Stimulated activated CD8-positive, alpha-beta memory T cell treated with anti-CD3 and anti-CD28 coated beads, Interleukin-2, amount 100 ng/mL, for 1 hour (primary cell): ENCODE results near the gene KCP.

Source experiments
- DNase-seq, 2 donors: peaks; one replicate each; pipeline ENCODE4 v3.0.0-alpha.2; 2020; ENCODE audit warnings: low read depth in 2 of 2

KCP gene

DNA sequence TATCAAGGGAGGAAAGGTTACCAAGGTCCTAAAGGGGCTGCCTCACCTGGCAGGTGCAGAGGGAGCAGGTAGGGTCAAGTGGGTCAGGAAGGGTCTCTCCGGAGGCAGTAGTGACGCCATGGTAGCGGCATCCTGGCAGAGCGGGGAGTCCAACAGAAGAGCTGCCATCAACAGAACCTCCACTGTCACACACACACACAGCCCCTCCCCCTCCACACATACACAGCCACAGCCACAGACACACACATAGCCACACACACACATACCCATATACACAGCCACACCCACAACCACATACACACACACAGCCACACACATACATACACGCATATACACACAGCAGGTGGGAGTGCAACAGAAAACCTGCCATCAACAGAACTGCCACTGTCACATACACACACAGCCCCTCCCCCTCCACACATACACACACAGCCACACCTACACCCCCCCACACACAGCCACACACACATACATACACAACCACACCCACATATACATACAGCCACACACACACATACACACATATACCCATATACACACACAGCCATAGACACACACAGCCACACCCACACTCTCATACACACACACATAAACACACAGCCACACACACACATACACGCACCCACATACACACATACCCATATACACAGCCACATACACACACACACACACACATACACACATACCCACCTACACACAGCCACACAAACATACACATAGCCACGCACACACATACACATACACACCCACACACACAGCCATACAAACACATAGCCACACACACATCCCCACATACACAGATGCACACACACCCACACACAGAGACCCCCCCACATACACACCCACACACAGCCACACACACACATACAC is 23.1 kb downstream of the KCP start:
- DNase-seq = no peak

DNA sequence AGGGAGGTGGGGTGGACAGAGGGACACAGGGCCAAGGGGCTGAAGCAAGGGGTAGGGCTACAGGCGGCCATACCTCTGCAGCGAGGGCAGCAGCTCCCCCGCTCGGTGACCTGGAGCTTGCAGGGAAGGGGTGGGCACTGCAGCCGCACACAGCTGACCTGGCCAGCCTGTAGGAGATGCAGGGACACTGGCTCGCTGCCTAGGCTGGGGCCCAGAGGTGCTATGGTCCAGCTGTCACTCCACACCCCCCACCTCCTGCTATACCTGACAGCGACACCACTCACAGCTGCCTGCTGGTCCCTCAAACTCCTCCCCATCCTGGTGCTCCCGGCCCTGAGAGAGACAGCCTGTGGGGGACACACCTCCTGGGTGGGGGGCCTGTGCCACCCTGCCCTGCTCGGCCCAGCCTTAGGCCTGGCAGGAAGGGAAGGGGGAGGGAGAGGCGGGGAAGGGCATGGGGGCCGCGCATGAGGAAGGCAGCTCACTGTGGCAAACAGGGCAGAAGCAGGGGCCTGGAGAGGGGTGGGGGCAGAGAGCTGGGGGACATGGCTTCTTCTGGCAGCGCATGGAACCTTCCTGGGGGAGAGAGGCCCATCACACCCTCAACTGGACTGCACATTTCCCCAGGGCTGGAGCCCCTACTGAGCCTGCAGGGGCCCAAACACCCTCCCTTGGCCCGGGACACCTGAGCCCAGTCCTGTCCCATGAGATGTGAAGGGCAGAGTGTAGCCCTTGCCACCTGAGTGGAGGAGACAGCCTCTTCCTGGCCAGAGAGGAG is 23.9 kb downstream of the KCP start:
- DNase-seq = no peak

DNA sequence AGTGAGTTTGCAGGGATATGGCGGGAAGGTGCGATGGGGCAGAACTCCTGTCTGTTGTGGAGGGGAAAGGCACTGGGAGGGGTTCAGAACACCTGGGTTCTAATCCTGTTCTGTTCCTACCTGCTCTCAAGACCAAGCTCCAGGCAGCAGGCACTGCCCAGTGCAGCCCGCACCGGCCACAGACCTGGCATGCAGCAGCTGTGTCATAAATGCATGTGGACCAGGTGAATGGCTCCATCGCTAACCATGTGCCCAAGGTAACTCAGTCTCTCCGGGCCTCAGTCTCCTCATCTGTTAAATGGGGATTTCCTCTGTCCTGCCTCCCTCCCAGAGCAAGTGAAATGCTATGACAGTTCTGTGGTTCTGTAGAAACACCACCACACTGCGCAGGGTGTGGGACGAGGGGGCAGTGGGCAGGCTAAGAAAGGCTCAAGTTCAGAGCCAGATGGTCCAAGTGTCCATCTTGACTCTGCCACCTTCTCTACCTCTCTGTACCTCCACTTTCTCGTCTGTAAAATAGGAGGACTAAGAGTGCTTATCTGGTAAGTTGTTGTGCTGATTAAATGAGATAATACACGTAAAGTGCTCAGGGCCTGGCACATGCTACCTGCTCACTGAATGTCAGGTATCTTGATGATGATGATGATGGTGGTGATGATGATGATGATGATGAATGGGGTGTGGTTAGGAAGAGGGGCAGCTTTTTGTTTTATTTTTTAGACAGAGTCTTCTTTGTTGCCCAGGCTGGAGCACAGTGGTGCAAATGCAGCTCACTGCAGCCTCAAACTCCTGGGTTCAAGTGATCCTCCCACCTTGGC is 24.9 kb downstream of the KCP start:
- no peak for DNase-seq

DNA sequence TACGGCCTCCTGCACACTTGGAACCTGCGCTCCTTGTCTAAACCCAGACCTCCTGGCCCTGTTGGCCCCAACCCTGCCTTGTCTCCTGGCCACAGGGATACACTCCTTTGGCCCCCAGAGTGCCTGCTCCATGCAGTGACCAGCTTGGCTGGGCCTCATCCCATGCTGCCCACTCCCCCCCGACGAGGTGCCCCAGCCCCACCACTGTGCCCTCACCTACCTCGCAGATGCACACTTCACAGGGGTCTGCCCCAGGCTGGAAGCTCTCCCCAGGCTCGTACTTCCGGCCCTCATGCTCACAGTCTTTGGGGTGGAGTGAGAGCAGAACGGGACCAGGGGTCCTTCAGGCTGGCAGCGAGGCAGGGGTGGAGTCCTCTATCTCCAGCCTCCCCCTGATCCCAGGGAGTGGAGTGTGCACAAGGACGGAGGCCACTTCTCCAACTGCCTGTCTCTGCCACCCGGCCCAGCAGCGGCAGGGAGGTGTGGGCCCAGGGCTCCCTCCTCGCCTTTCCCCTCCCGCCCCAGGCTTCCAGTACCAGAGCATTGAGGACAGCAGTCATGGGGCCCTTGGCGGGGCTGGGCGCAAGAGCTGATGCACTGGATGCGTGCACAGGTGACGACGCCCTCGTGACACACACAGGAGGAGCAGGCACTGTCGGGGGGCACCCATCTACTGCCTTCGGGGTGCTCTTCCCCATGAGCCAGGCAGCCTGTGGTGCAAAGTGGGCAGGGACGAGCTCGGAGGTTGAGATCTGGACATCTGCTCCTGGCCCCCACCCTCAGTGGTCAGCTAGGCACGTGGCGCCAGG is 25.7 kb downstream of the KCP start:
- no peak for DNase-seq

DNA sequence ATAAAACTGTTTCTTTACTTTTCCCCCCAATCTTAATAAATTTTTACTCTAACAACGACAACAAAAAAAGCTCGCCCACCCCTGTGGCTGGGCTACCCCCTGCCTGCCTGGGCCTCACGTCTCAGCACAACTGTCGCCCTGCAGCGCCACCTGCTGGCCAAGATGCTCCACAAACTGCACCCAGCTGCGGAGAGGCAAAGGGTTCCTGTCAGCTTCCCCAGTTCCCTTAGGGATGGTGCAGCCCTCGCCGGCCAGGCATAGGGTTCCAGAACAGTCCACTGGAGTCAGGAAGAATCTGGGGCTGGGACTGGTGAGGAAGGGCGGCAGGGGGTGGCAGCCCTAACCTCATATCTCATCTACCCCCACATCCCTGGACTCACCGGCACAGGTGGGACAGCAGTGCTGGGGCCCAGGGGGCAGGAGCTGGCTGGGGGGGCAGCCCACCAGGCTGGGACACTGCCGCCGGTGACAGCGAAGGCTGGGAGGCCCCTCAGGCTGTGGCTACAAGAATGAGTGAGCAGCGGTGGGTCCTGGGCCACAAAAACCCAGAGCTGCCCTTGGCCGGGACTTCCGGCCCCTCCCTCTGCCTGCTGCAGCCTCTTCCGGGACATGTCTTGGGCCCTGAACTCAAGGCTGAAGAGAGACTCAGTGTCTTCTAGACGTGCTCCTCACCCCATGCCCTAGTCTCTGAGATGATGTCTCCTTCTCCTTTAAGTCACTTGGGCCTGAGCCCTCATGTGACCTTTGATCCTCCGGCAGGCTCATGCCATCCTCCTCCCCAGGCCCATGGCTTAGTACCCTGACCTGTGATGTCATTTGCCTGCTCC is 26.7 kb downstream of the KCP start:
- peak; percentile 73 to 75 for DNase-seq

DNA sequence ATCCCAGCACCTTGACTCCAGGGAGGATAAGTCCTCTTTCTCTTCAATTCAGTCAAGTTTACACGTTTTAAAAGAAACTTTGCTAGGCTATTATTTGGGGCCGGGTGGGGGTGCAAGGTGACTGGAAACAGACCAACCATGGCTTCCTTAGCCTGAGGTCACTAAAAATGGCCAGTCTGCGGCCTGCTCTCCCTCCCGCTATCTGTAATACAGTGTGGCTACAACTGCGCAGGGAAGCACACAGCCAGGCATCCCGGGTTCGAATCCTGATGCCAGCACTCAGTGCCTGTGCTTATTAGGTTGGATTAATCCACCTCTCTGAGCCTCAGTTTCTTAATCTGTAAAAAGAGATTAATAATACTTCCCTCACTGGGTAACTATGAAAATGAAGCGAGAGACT is 28.4 kb downstream of the KCP start:
- DNase-seq = no peak

DNA sequence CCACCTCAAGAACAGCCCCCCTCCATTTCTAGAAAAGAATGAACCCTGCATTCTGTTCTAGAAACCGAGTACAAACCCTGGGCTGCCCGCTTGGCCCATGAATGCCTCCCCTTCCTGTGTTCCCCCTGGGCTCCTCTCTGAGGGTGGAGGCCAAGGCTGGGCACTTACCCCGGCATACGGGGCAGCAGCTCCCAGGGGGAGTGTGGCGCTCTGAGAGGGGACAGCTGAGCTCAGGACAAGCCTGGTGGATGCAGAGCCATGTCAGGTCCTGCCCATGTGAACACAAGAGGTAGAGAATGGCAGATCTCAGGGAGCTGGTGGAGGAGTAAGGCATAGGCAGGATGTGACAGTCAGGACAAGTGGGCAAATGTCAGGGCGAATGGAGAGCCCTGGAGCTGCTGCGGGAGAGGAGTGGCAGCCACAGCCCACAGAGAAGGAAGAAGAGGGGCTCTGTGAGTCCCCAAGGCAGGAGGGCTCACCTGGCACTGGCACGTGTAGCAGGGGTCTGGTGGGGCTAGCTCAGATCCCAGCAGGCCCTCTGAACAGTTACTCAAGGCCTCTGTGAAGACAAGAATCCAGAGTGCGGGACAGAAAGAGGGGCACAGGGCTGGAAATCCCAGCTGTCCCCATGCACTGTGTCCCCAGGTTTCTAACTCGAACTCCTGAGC is 28.9 kb downstream of the KCP start:
- no peak for DNase-seq

DNA sequence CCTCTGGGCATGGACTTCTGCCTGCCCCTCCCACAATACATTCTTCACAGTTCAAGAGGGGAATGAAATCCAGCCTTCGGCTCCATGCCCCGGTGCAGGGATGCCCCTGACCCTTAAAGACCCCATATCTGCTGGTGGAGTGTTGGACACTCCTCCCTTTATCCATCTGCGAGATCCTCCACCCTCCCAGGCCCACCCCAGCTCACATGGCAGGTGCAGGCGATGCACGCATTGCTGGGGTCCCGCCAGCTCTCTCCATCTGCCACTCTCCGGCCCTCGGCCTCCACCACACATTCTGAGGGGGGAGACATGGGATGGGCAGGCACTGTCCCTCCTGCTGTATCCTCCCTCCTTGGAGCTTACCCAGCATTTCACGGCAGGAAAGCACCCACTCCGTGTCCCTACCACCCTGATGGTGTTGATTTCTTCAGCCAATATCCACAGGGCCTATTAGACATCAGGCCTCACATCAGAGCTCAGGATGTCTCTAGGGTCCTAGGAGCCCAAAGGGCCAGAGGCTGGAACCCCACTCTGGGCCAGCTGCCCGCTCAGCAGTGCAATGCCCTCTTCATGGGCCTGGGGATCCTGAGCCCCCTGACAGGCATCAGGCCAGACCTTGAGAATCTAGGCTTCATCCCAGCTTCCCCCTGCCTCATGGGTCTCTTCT is 29.6 kb downstream of the KCP start:
- no peak for DNase-seq

DNA sequence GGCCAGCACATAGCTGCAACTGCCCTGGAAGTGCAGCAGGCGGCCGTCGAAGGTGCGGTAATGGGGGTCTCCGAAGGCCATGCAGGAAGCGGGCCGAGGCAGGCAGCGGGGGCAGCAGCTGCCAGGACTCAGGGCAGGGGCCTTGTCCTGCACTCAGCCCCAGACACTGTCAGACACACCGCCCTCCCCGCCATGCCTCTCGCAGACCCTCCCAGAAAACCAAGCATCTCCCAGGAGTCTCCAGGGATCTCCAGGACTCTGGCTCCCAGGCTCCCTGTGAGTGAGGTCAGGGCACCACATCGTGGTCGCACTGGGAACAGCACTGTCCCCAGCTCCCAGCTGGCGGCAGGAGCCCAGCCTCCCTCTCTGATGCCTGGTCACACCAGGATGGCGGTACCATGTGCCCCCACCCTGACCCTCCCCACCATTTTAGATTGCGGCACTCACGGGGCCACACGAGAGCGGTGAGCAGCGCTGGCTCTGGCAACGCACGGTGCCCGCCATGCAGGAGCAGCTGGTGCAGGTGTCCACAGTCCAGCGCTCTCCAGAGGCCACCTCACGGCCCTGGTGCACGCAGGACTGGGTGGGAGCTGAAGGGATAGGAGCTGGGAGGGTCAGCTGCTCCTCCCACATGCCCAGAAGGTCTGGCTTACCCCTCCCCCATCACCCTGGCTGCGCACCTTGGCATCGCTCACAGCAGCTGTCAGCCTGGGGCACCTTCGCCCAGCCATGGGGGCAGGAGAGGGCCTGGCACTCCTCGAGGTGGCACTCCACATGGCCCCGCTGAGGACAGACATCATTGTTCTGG is 30.4 kb downstream of the KCP start:
- DNase-seq = no peak

DNA sequence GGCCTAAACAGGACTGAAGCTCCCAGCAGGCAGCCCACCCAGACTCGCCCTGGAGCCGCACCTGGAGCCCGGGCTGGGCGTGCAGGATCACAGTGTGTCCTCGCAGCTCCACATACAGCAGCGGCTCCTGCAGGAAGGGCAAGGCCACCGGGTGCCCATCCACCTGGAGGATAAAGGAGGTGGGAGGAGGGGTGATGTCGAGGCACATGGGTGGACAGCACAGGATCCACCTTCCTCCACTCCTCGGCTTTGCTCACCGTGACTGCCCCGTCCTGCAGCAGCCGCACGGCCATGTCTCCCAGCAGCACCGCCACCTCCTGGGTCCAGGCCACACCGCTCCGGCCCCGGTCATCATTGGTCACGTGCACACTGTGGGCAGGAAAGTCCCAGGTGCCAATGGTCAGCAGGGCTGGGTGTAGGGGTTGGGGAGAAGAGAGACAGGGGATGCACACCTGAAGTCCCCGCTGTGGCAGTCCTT is 31.0 kb downstream of the KCP start:
- no peak for DNase-seq

DNA sequence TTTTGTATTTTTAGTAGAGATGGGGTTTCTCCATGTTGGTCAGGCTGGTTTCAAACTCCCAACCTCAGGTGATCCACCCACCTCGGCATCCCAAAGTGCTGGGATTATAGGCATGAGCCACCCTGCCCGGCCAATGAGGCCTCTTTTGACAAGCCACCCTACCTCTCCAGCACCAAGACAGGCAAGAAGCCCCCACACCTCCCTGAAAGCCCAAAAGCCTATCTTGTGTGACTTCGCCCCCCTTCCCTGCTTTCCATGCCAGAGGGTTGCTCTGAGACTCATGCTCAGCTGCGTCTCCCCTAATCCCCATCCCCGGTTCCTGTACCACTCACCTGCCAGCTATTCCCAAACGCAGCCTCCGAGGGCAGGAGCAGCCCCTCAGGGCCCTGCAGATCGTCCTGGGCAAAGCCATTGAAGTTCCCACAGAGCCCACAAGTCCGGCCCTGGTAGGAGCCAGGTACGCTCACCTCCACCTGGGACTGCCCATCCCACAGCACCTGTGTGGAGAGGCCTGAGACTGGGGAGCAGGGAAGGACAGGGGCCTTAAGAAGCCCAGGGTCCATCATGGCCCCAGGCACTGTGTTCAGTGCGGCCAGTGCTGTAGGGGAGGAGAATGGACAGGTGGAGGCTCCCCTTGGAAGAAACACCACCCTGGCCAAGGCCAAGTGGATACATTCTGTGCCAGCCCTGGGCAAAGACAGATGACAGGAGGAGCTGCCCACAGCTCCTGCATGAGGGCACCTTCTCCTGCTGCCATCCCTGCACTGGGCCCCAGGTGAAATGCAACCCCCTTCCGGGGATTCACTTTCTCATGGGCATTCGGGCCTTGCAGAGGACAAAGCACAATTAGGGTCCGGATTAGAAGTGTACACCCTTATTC is 32.0 kb downstream of the KCP start:
- DNase-seq = no peak

DNA sequence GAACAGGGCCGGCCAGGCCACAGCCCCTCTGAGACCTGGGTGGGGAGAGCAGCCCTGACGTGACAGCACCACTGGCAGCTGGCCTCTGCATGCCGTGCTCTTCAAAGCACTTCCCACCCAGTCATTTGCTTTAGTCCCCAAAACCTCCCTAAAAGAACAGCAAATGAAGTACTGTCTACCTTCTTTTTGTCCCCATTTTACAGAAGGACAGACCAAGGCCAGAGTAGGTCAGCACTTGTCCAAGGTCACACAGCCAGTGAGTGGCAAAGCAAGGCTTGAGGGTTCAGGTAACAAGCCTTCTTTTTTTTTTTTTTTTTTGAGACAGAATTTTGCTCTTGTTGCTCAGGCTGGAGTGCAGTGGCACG is 32.8 kb downstream of the KCP start:
- DNase-seq = no peak

DNA sequence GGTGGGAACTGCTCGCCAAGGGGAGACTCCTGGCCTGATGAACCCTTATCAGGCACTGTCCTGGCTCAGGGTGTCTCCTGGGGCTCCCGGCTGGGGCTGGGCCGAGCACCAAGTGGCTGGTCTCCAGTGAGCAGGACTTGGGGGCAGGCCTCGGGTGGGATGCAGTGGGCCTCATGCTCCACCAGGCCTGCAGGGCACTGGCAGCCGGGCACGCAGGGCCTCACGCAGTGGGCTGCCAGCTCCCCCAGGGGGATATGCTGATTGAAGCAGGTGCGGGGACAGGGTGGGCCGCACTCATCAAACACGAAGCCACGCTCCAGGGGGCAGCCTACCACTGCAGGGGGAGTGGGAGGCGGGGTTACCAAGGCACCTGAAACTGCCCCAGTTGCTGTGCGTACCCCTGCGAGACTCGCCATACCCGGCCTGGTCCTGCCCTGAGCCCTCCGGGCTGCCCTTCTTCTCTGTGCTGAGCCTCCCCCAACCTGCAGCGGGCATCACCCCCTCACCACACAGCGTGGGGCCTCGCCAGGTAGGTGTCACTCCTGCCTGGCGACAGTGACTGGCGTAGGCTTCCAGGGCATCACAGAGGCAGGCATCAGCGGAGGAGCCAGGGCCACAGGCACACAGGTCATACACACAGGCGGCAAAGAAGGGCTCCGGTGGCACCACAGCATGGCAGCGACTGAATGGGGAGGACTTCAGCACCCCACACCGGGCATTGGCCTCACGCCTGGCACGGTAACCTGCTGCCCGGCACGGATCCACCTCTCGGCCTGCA is 33.3 kb downstream of the KCP start:
- no peak for DNase-seq

DNA sequence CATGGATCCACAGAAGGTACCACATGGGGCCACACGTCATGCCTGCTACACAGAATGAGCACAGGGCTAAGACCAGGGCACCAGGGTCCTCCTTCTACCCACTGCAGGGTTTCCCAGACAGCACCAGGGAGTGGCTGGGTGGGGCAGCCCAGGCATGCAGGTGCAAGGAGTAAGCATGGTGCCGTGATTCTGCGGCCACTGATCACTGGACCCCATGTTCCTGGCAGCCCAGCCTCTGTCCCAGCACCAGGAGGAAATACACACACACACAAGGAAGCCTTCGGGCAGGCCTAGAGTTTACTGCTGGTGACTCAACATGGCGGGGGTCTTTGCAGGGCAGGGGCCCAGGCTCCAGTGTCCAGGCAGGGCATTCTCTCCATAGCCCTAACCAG is 33.9 kb downstream of the KCP start:
- DNase-seq = no peak

DNA sequence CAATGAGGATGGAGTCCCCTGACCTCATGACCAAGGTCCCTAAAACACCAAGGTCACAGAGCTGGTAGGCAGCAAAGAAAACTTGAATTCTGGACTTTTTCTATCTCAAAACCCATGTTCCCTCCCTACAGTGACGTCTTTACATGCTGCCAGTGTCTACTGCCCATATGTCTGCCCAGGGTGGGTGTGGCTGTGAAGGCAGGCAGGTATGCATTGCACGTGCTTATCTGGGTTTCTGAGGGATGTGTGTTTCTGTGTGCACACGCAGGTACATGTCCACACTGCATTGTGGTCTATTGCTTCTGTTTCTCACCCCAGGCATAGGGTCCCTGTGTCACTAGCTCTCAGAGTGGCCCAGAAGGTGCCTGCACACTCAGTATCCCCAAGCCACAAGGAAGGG is 34.4 kb downstream of the KCP start:
- no peak for DNase-seq

DNA sequence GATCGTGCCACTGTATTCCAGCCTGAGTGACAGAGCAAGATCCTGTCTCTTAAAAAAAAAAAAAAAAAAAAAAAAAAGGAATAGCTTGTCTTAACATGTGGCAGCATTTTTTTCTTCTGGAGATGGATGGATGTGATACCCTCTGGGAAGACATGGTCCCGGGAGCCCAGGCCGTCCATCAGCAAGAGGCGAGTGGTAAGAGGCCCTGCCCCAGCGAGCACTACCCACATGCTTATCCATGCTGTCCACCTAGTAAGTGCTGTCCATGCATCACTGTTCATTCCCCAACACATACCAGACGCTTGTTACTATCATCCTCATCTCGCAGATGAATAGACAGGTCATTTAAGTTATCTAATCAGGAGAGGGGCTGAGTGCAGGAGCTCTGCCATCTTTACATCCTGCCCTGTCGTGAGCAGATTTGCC is 35.0 kb downstream of the KCP start:
- no peak for DNase-seq
